HEK293T (cell line): ENCODE data around the gene GIGYF2.

Experiments used
- ELF4 ChIP-seq: fragments of 450-650 bp; IDR thresholded peaks from 2 replicates; pipeline ENCODE4 v1.6.1; 2017; ENCODE audit warnings: antibody characterized with exemption
- FOXA1 ChIP-seq: fragments of 450-650 bp; IDR thresholded peaks from 2 replicates; pipeline ENCODE4 v1.6.1; 2016; ENCODE audit warnings: mild to moderate bottlenecking
- FOXK2 ChIP-seq: fragments of 450-650 bp; IDR thresholded peaks from 2 replicates; pipeline ENCODE4 v1.6.1; 2016; ENCODE audit warnings: mild to moderate bottlenecking
- FOXM1 ChIP-seq: fragments of 450-650 bp; IDR thresholded peaks from 2 replicates; pipeline ENCODE4 v1.6.1; 2017; ENCODE audit warnings: mild to moderate bottlenecking, borderline replicate concordance
- HDGF ChIP-seq: fragments of 450-650 bp; IDR thresholded peaks from 2 replicates; pipeline ENCODE4 v1.6.1; 2017; ENCODE audit warnings: antibody characterized with exemption, borderline replicate concordance
- L3MBTL2 ChIP-seq: fragments of 450-650 bp; conservative IDR thresholded peaks from 2 replicates; pipeline ENCODE4 v1.6.1; 2016; ENCODE audit warnings: mild to moderate bottlenecking
- LEF1 ChIP-seq: fragments of 450-650 bp; IDR thresholded peaks from 2 replicates; pipeline ENCODE4 v1.6.1; 2017; ENCODE audit warnings: mild to moderate bottlenecking, borderline replicate concordance
- NFRKB ChIP-seq: fragments of 450-650 bp; IDR thresholded peaks from 2 replicates; pipeline ENCODE4 v1.6.1; 2016; ENCODE audit warnings: mild to moderate bottlenecking, moderate library complexity
- SP1 ChIP-seq: fragments of 450-650 bp; IDR thresholded peaks from 2 replicates; pipeline ENCODE4 v1.6.1; 2017
- SUZ12 ChIP-seq: fragments of 450-650 bp; IDR thresholded peaks from 2 replicates; pipeline ENCODE4 v1.6.1; 2016; ENCODE audit warnings: mild to moderate bottlenecking
- TARDBP ChIP-seq: fragments of 450-650 bp; IDR thresholded peaks from 2 replicates; pipeline ENCODE4 v1.6.1; 2016

DNA sequence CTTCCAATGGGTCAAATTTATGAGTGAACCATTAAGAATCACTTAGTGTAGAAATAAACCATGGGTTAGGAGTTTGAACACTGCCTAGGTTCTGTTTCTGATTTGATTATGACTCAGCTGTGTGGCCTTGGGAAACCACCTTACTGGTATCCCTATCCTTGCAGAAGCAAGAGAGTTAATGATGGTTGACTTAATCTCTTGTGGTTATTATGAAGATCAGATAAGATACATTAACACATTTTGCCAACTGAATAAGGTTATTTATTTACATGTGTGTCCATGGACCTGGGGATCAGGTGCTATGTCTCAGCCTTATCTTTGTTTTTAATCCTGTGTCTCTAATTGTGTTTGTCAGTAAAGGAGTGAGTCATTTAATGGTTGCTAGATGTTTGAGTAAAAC, 84.6 kb downstream of the GIGYF2 start:
- TF ChIP-seq NFRKB (no peak), FOXK2 (no peak), FOXM1 (no peak), ELF4 (no peak), SP1 (no peak), LEF1 (no peak), FOXA1 (no peak), SUZ12 (no peak), L3MBTL2 (no peak), TARDBP (no peak), HDGF (no peak)
